H1 (cell line): ENCODE data around the gene MAP4K4.

Source experiments
- EP300 ChIP-seq, 2 experiments: IDR thresholded peaks; 1 replicate in 1 of 2; 2 replicates in 1 of 2; pipeline ENCODE4 v1.6.1; 2011 to 2012; ENCODE audit warnings: low read depth in 2 of 2, low read length in 2 of 2, mild to moderate bottlenecking in 2 of 2, borderline replicate concordance in 1 of 2, inconsistent platforms in 1 of 2, moderate library complexity in 1 of 2
- EZH2 ChIP-seq: fragments of 200-600 bp; sonication (generic); IDR thresholded peaks from 2 replicates; pipeline ENCODE4 v1.7.1; 2012; ENCODE audit warnings: low read depth, mild to moderate bottlenecking, moderate library complexity, low read length, inconsistent platforms; ENCODE audit not compliant: severe bottlenecking
- JUND ChIP-seq: IDR thresholded peaks from 2 replicates; pipeline ENCODE4 v1.6.1; 2011; ENCODE audit warnings: mild to moderate bottlenecking, improper control_type of control experiment, low read length
- KDM1A ChIP-seq: fragments of 200-600, 300-600 bp; sonication (generic); IDR thresholded peaks from 2 replicates; pipeline ENCODE4 v1.7.1; 2016; ENCODE audit warnings: mild to moderate bottlenecking, low read length, borderline replicate concordance
- POLR2A ChIP-seq, 2 experiments: IDR thresholded peaks; 1 replicate in 1 of 2; 2 replicates in 1 of 2; pipeline ENCODE4 v1.6.1; 2011; ENCODE audit warnings: low read depth in 2 of 2, low read length in 2 of 2, mild to moderate bottlenecking in 2 of 2; ENCODE audit errors: control extremely low read depth in 1 of 2
- RAD21 ChIP-seq, 2 experiments: IDR thresholded peaks in 1 of 2; conservative IDR thresholded peaks in 1 of 2; 2 replicates each; pipeline ENCODE4 v1.6.1; 2011; ENCODE audit warnings: low read depth in 2 of 2, low read length in 2 of 2, improper control_type of control experiment in 1 of 2, inconsistent platforms in 1 of 2, mild to moderate bottlenecking in 1 of 2, moderate library complexity in 1 of 2
- SUZ12 ChIP-seq: fragments of 200-600 bp; sonication (generic); IDR thresholded peaks from 2 replicates; pipeline ENCODE4 v1.6.1; 2012; ENCODE audit warnings: mild to moderate bottlenecking, inconsistent platforms, low read length, moderate library complexity, mixed read lengths
- TCF12 ChIP-seq: IDR thresholded peaks from 2 replicates; pipeline ENCODE4 v1.6.1; 2011; ENCODE audit warnings: low read depth, mild to moderate bottlenecking, low read length
- ZNF274 ChIP-seq: IDR thresholded peaks from 2 replicates; pipeline ENCODE4 v1.7.0; 2012; ENCODE audit warnings: low read length, borderline replicate concordance; ENCODE audit errors: extremely low read depth
- TF ChIP-seq, protein P1 (sequence below), 3 experiments: IDR thresholded peaks; 1 replicate in 2 of 3; 2 replicates in 1 of 3; pipeline versions ENCODE4 v1.5.1 to v1.6.1; 2011; ENCODE audit warnings: low read length in 3 of 3, mild to moderate bottlenecking in 3 of 3, inconsistent platforms in 2 of 3, low read depth in 1 of 3, moderate library complexity in 1 of 3; ENCODE audit not compliant: insufficient read depth in 1 of 3; ENCODE audit errors: control extremely low read depth in 1 of 3

DNA sequence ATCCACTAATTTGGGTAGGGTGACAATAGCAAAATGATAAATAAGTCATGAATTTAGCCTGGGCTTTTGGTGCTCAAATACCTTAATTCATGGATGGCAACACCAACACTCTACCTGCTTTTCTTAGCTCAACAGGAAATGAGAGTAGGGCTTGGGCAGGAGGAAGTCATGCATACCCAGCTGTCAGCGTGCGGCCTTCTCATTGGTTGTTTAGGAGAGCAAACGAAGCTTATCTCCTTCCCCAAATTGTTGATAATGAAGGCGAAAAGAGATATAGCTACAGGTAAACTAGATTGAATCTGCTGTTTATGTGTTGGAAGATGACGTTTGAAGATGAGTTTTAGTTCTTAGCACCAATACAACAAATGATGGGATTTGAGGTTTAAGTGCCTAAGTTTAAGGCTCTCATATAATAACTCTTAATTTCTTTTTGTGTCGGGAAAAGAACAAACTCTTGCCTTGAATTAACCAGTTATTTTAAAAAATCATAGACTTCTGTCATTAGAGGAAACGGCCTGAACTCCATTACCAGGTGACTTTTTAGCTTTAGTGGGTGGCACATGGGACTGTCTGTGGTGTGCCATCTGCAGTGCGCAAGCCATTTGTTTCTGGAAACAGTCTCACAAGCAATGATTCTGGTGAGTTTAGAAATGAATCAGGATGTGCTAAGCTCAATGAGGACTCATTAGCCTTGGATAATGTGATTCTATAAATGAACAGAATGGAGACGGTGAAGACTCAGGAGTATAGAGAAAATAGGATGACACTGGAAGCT is 19.8 kb downstream of the MAP4K4 start:
- TF ChIP-seq EZH2 (no peak), RAD21 (IDR thresholded peaks at IDR 0.05 in 1 of 2, conservative IDR thresholded peaks at IDR 0.05 in 1 of 2; ENCODE audit: low read depth in 2 of 2, low read length in 2 of 2) (no peak), KDM1A (no peak), POLR2A (IDR thresholded peaks at IDR 0.05; ENCODE audit: control extremely low read depth in 1 of 2, low read depth in 2 of 2, low read length in 2 of 2) (no peak), TCF12 (no peak), ZNF274 (no peak), SUZ12 (no peak), EP300 (IDR thresholded peaks at IDR 0.05; ENCODE audit: borderline replicate concordance in 1 of 2, low read depth in 2 of 2, low read length in 2 of 2) (no peak), JUND (no peak)
- TF ChIP-seq, protein P1, sequence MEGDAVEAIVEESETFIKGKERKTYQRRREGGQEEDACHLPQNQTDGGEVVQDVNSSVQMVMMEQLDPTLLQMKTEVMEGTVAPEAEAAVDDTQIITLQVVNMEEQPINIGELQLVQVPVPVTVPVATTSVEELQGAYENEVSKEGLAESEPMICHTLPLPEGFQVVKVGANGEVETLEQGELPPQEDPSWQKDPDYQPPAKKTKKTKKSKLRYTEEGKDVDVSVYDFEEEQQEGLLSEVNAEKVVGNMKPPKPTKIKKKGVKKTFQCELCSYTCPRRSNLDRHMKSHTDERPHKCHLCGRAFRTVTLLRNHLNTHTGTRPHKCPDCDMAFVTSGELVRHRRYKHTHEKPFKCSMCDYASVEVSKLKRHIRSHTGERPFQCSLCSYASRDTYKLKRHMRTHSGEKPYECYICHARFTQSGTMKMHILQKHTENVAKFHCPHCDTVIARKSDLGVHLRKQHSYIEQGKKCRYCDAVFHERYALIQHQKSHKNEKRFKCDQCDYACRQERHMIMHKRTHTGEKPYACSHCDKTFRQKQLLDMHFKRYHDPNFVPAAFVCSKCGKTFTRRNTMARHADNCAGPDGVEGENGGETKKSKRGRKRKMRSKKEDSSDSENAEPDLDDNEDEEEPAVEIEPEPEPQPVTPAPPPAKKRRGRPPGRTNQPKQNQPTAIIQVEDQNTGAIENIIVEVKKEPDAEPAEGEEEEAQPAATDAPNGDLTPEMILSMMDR (IDR thresholded peaks at IDR 0.05; ENCODE audit: control extremely low read depth in 1 of 3, insufficient read depth in 1 of 3, low read depth in 1 of 3, low read length in 3 of 3), result no peak
